GM21528 (cell line): Measurements from ENCODE around the gene DCANP1.

Experiments
- ATAC-seq: cut with Tn5 transposase; IDR thresholded peaks from one replicate; pipeline ENCODE4 v1.9.1; 2021; ENCODE audit warnings: mild to moderate bottlenecking, moderate library complexity; ENCODE audit not compliant: unreplicated experiment, low FRiP score

DCANP1 gene

GRCh38 chr5:135428586-135428985 lies 18.6 kb downstream of the DCANP1 start:
- ATAC-seq = no peak

GRCh38 chr5:135426102-135427082 lies 20.8 kb downstream of the DCANP1 start:
- peak; percentile 67 for ATAC-seq

- no peak for ATAC-seq
Measured at GRCh38 chr5:135425641-135426040, 21.5 kb downstream of the DCANP1 start.

GRCh38 chr5:135423846-135424168 lies 23.3 kb downstream of the DCANP1 start:
- ATAC-seq = no peak

GRCh38 chr5:135423146-135423845 lies 23.9 kb downstream of the DCANP1 start:
- no peak for ATAC-seq

GRCh38 chr5:135422419-135422818 lies 24.7 kb downstream of the DCANP1 start:
- no peak for ATAC-seq

GRCh38 chr5:135417083-135417482 lies 30.1 kb downstream of the DCANP1 start:
- no peak for ATAC-seq

- ATAC-seq = no peak
Measured at GRCh38 chr5:135405082-135405481, 42.1 kb downstream of the DCANP1 start.

- ATAC-seq = no peak
Measured at GRCh38 chr5:135402031-135402430, 45.1 kb downstream of the DCANP1 start.

GRCh38 chr5:135400866-135401265 lies 46.3 kb downstream of the DCANP1 start:
- no peak for ATAC-seq

- ATAC-seq = no peak
Measured at GRCh38 chr5:135399794-135400542, 47.2 kb downstream of the DCANP1 start.

- peak; percentile 86 for ATAC-seq
Measured at GRCh38 chr5:135398855-135399793, 48.0 kb downstream of the DCANP1 start, which contains the start of gene MACROH2A1. TSS of gene MACROH2A1 (minus strand) at chr5:135399231. CDS start at chr5:135389093, 10,138 bp downstream.

GRCh38 chr5:135398160-135398854 lies 48.8 kb downstream of the DCANP1 start:
- ATAC-seq = peak; percentile 45

- ATAC-seq = no peak
Measured at GRCh38 chr5:135397084-135397483, 50.1 kb downstream of the DCANP1 start.

GRCh38 chr5:135396459-135397055 lies 50.6 kb downstream of the DCANP1 start:
- no peak for ATAC-seq

- ATAC-seq = no peak
Measured at GRCh38 chr5:135395866-135396265, 51.3 kb downstream of the DCANP1 start.

GRCh38 chr5:135395451-135395850 lies 51.7 kb downstream of the DCANP1 start:
- ATAC-seq = no peak
